Stimulated activated CD4-positive, alpha-beta T cell treated with anti-CD3 and anti-CD28 coated beads, Interleukin-4, amount 100 ng/mL, for 1 hour (primary cell): ENCODE measurements around the gene KRT15.

Experiments used
- DNase-seq: peaks from one replicate; pipeline ENCODE4 v3.0.0-alpha.2; 2020

Gene KRT15

DNA sequence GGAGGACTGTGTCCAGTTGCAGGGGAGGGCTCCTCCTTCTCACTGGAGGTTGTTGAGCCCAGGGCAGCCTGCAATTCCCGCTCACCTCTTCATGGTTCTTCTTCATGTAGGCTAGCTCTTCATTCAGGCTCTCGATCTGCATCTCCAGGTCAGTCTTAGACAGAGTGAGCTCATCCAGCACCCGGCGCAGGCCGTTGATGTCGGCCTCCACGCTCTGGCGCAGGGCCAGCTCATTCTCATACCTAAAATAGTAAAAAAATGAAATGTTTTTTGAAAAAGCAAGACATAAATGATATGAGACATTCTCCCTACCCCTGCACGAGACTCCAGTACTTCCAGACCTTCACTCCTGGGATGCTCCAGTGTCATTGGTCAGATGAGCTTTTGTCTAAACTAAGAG lies 15.5 kb downstream of the KRT15 start:
- DNase-seq, result no peak

DNA sequence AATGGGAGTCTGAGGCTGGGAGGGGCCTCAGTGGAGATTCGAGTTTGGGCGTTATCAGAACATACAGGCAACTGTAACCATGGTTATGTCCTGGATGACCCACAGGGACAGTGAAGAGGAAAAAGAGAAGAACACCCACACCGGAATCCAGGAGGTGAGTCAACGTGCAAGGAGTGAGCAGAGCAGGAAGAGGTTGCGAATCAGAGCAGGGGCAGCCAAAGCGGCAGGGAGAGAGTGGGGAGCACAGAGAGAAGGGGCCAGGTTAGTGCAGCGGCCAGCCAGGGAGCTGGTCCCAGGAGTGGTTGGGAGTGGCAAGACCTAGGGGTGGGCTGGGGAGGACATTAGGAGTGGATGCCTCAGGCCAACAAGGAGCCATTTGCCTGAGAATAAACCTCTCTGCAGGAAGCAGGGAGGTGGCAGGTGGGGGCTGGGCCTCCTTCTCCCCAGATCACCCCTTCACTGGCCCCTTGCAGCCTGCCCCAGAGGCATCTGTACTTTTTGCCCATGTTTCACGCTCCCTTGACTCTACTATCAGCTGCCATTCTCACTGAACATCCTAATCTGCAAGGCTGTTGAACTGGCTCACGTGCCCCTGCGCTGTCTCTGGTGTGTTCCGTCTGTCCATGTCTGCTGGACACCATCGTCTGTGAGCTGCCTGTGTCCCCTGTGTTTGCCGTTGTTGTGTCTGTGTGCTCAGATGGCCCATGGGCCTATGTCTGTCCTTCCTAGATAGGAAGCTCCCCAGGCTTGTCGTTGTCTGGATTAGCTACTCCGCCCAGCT lies 18.4 kb downstream of the KRT15 start:
- DNase-seq, result no peak

DNA sequence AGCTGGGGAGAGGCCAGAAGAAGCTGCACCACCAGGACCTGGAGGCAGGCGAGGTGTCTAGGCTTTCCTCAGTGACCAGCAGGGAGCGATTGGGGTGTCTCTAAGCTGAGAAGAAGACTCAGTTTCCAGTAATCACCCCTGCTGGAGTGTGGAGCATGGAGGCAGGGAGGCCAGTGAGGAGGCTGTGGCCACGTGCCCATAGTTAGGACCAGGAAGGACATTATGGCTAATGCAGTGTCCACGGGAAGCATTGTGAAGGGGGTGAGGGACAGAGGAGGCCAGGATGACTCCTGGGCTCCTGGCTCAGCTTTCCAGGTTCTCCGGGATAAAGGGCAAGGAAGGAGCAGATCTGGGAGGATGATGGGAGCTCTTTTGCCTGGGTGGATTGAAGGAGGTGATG lies 19.0 kb downstream of the KRT15 start:
- no peak for DNase-seq

DNA sequence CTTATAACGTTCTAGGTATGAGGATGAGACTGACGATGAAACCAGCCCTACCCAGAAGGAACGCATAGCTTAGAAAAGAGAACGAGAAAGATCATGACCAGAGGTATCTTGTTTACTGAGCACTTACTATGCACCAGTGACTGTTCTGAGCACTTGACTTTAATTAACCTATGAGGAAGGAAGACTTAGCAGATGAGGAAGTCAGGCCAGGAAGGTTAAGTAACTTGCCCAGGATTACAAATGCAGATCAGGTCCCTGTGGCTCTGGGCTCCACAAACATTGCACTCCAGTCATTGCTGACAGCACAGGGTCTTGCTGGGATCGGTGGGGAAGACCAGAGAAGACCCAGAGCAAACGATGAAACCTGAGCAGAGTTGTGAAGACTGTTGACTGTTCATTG lies 20.4 kb downstream of the KRT15 start:
- DNase-seq, result no peak

DNA sequence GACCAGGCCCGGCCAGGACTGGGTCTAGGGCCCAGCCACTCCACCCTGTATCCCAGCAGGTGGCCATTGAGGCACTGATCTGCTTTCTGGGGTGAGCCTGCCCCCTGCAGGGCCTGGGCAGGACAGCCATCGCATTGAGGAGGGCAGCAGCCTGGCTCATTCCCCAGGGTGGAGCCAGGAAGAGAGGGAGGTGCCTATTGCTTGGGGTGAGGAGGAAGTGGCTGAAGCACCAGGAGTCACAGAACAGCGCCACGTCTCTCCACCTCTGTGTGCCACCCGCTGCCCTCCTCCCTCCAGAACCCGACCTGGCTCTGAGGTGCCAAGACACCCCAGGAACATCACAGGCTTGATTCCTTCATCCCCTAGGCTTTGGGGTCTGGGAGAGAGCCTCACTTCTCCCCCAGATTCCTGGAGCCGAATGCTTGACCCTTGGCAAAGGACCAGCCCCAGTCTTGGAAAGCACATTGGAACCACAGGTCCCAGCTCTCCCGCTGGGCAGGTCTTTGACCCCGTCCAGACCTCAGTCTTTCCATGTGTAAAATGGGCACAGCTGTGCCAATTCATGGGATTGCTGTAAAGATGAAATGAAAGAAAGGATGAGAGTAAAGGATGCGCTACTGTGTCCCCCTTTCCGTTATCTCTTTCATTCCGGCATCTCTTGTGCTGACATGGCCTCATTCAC lies 21.7 kb downstream of the KRT15 start:
- peak; percentile 49 for DNase-seq

DNA sequence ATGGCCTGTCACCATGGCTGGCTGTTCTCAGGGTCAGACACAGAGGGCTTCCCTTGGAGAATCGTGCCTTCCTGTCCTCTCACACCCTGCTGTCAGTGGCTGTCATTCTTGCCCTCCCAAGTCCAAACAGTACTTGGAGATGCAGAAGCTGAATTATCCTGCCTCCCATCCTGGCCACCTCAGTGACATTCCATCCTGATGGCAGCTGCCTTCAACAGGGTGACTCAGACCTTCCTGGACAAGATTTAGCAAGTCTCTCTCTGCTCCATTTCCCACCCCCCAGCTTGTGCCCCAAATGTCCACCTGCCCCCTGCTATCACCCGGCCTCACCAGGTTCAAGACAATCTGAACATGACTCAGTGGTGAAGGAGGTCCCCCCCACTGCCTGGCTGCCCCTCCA lies 24.2 kb downstream of the KRT15 start:
- DNase-seq, result no peak

DNA sequence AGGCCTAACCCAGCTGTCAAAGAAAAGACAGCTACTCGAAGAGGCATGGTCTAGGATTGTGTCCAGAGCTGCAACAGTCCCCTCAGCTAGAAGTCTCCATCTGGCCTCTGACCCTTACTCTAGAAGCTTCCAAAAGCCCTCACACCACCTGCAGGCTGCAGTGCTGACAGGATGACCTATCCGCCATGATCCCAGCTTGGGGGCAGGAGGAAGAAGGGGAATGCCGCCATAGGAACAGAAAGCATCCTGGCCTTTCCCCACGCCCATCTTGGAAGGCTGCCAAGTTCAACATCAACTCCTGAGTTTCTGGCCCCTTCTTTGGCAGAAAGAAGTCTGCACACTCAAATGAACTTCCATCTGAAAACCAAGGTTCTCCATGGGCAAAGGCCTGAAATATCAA lies 25.9 kb downstream of the KRT15 start:
- no peak for DNase-seq

DNA sequence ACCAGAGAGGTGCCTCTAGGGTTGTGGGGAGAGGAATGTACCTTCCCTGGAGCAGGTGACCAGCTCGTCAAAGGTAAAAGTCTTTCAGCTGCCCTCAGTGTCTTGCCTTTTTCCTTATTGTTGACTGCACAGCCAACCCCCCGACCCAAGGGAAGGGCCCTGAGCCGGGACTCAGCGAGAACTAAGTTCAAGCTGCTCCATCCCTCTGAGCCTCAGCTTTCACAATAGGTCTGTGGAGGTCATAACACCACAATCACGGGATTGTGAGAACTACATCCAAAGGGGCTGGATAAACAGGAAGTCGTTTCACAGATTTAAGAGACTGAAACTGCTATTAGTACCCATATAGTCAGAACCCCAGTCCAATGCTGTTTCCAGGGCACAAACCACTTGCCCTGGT lies 26.3 kb downstream of the KRT15 start:
- DNase-seq, result no peak

DNA sequence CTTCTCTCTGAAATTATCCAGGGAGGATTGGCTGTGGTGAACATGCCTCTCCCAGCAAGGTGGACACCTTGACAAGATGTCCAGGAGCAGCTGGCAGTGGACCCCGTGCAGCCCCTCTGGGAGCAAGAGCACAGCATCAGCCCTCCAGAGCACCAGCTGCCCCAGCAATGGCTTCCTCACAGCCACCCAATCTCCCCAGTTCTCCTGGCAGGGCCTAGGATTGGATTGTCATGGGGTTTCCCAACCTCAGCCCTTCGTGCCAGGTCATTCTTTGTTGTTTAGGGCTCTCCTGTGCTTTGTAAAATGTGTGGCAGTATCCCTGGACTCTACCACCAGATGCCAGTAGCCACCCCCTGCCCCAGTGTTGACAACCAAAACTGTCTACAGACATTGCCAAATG lies 27.2 kb downstream of the KRT15 start:
- no peak for DNase-seq

DNA sequence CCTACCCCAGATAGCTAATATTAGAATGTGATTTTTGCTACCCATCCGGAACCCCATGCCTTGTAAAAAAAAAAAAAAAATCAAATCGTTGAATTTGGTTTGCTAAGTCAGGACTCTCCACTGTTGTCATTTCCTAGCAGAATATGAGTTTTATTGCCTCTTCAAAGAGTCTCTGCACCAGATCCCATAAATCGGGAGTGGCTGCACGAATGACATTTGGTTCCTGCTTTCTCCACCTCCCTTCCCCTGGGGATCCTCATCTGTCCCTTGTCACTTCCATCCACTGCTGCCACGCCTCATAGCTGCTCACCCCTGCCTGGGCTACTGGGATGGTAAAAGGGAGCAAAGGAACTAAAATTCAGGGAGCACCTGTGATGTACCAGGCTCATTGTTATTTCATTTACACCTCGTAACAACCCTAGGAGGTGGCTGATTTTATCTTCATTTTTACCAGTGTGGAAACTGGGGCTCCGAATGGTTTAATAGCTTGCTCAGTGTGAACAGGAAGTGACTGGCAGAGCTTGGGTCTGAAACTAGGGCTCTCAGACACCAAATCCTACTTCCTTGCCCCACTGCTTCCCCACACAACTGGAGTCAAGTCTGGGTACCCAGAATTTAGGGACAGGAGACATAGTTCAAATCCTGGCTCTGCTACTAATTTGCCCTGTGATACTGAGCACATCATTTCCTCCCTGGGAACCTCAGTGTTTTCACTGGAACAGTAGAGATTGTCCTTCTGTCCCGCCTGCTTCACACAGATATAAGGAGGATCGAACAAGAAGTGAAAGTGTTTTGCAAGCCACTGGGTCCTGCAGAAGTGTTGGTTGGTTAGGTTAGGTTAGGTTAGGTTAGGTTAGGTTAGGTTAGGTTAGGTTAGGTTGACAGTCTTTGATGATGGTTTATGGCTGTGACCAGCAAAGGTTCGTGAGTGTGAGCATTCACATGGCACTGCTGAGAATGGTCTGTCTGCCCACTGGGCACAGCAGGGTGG lies 28.4 kb downstream of the KRT15 start:
- no peak for DNase-seq

DNA sequence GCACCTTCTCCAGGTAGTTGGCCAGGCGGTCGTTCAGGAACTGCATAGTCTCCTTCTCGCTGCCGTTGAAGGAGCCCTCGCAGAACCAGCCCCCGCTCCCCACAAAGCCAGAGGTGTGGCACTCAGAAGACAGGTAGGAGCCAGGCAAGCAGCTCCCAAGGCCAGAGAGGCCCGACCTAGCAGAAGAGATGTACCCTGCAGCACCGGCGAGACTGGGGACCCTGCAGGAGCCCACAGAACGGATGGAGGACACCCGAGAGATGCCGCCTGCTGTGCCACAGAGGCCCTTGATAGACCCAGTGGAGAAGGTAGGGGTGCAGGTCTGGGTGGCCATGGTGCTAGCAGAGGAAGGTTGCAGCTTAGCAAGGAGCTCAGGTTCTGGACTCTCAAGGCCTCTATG lies 29.2 kb downstream of the KRT15 start, which contains the start of gene KRT36:
Gene KRT36, minus strand, starts transcription at position 380 of the 400 bp plus-strand sequence. Its CDS starts 46 bp downstream, at position 334.
- DNase-seq, result no peak

DNA sequence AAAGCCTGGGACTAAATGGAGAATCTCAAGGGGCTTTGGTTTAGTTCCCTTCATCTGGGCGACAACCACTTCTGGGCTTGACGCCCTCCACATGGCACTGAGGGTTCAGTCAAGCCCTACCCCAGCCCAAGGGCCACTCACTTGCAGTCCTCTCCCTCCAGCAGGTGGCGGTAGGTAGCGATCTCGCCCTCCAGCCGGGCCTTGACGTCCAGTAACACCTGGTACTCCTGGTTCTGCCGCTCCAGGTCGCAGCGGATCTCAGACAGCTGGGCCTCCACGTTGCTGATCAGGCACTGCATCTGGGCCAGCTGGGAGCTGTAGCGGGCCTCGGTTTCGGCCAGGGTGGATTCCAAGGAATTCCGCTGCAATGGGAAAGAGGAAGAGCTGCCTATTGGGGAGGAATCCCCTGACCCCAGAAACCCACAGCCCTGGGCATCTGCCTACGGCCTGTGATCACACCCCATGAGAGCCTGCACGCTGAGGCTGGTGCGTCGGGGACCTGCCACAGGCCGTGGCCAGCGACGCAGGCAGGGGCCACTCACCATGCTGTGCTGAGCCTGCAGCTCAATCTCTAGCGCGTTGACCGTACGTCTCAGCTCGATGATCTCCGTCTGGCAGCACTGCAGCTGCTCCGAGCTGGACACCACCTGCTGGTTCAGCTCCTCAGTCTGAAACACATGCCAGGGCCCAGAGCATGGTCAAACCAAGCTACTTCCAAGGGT lies 31.7 kb downstream of the KRT15 start:
- DNase-seq, result peak; percentile 30

DNA sequence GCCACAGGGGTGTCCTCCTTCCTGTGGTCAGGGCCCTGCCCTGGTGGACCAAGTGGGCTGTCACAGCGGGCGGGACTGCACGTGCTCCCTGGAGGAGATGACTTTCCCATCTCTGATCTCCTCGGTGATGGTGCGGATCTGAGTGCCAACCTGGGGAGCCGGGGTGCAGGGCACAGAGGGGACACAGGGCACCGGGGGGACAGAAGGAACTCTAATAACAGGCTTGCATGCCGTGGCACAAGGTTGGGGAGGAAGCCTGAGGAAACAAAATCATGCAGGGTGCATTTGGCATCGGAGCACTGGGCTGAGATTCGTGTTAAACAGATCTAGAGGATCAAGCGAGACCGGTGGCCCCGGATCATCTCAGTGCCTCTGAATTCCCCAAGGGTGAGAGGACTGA lies 32.4 kb downstream of the KRT15 start:
- no peak for DNase-seq

DNA sequence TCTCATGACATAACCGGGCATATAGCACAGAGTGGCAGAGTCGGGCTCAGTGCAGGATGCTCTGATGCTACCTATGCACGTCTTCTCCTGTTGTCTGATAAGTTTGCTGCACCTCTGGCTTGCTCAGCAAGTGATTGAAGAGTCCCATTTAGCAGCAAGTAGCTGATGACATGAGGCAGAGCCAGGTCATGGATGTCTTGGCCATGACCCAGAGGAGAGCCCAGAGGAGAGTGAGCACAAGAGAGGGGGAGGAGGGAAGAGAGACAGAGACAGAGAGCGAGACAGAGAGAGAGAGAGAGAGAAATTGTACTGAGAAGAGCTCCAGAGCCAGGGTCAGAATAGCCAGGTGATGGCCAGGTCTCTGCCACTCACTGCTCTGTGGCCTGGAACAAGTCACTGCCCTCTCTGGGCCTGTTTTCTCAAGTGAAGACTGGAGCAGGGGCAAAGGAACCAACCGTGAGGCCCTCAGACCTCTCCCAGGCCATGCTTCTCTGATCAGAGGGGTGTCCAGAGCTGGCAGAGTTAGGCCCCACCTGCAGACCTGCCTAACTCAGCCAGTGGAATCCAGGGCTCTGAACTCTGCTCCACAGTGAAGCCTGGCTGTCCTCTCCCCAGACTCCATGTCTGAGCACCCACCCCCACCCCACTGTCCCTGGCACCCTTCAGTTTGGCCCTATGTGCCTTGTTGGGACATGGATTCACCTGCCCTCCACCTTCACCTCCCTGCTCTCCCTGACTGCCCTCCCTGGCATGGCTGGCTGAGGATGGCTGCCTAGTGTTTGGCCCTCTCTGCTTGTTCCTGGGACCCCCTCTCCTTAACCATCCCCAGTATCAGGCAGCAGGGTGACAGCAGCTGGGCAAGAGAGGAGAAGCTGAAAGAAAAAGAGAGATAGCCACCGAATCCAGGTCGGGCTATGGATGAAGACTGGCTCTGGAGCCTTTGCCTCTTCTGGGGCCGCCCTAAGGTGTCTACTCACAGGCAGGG lies 33.5 kb downstream of the KRT15 start:
- DNase-seq, result no peak

DNA sequence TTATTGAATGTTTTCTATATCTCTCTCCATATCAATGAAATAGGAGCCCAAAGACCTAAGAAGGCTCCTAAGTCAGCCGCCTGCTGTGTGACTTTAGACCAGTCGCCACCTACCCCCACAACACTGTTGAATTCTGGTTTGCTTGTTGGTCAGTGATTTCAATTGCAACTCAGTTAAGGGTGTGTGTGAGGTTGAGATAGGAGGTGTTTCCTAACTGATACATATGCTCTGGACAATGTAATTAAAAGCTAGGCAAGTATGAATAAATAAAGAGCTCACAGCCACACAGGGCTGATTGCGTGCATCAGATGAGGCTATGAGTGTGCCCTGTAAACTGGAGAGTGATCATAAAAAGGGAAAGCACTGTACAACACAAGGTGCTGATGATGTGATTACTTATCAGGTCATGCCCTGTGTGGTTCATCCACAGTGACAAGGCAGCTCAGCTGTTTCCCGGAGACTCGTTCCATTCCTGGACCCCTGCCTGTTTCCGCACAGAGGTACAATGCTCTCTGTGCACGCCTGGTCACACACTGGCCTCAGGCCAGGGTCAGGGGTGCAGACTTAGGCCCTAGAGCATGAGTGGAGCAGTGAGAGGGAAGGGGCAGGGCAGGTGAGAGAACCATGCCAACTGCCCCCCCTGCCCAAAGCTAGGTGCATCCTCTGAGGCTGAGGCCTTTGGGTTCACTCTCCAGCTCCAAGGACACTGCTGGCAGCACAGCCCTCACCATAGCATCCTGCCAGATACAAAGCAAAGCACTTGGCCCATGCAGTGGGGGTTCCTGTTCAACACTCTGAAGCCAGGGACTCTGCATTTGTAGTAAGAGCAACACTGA lies 34.5 kb downstream of the KRT15 start:
- DNase-seq, result no peak

DNA sequence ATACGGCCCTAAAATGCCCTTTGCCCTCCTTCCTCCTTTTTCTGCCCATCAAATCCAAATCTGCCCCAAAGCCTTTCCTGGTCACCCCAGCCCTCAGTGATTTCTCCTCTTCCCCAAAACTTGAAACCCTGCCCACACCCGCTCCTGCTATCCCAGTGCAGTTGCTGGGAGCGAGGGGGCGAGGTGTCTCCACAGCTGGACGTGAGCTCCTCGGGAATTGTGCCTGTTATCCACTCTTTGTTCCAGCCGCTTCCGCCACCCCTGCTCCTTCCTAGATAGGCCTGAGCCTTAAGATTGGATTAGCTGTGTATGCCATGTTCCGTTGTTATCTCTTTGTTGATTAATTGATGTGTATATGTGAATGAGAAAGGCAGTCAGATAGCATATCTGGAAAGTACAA lies 35.2 kb downstream of the KRT15 start:
- DNase-seq, result no peak

DNA sequence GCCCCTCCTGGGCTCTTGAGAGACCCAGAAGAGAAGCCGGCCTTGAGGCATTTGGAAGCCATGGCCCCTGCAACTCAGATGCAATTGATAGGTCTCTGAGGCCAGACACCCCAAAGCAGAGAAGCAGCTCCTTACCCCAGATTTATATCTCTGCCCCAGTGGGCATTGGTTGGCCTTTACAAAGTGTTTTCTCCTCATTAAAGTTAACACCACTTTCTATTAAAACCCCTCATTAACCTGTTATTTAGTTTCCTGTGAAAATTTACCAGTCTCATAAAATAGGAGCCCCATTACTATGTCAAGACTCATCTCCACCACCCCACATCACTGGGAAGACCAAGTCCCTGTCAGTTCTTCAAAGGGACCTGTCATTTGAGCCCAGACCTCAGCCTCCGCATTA lies 37.7 kb downstream of the KRT15 start, which contains the start of gene KRT35:
Gene KRT35, minus strand, starts transcription at position 116 of the 400 bp plus-strand sequence. Its CDS starts 54 bp downstream, at position 62.
- DNase-seq, result no peak

DNA sequence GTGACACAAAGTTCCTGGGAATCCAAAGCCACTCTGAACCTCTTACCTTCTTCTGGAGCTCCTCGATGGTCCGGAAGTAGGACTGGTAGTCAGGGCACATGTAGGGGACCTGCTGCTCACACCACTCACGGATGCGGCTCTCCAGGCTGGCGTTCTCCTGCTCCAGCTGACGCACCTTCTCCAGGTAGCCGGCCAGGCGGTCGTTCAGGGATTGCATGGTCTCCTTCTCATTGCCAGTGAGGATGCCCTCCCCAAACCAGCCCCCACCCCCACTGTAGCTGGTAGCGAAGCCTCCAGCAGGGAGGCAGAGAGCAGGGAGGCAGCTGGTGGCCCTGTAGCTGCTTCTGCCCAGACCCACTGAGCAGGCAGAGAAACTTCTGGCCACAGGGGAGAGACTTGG lies 38.1 kb downstream of the KRT15 start:
- DNase-seq, result no peak

DNA sequence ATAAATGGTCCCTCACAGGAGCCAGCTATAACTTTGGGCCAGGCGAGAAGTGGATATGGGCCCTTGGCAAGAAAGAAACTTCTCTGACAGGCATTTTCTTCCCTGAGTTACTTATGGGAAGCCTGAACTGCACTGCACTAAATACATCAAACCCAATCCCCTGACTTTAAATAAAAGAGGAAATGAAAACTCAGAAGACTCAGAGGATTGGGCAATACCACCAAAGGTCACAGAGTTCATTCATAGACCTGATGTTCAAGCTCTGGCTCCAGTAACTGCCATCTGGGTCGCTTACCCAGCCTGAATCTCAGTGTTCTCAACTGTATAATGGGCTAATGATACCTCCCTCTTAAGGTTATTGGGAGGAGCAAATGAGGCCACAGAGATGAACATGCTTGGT lies 38.6 kb downstream of the KRT15 start:
- no peak for DNase-seq

DNA sequence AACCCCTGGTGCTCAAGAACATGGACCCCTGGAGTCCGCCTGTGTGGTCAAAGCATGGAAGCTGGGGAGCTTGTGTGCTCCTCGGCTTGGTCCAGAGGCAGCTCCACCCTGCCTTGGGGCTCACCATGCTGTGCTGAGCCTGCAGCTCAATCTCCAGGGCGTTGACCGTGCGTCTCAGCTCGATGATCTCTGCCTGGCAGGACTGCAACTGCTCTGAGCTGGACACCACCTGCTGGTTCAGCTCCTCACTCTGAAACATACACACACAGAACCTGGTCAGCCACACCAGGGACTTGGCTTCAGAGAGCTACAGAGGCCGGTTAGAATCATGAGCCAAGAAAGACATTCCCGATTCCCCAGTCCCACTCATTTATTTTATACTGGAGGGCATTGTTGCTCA lies 40.5 kb downstream of the KRT15 start:
- no peak for DNase-seq
